Measurements from ENCODE around the gene GRAP2. TPM values are rescaled to one million over a fixed set of nuclear protein-coding genes. Genes with fewer than 3 reads are reported as not detected.
A peak's percentile ranks its signal among the peaks of the same experiment; 100 is the strongest.

Gene GRAP2
- total RNA-seq, 1 experiment from 2014 or later: 0.12 TPM

DNA sequence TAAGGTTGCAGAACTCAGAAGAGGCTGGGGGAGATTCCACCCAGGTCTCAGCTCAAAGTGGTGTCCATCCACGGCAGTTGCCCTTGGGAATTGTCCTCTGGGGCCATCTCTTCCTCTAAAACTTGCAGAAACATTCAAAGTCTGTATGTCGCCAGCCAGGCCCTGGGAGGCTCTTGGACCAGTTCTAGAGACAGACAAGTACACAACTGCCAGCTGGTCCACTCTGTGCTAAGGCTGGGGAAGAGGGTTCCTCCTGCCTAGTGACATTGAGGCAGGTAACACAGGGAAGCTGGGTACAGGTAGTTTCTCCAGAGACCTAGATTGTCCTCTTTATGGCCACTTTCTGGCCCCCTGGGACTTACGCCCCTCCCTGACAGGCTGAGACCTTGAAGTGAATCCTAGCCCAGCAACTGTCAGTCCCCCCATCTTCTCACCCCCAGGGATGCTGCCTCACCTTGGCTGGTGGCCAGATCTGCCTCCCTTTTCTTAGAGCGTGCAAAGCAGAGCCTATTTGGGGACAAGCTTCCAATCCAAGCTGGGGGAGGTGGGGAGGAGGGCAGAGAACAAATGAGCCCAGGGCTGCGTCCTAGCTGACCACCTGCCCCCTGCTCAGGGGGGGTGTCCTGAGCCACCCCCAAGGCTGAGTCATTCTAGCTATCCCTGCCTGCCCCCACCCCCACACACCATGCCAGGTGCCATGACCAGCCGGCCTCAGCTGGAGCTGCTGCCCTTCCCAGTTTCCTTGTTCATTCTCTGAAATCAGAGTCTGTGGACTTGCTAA lies 102.2 kb downstream of the GRAP2 start:
- CTCF ChIA-PET: interaction anchor here (0.5 to 11.6 kb wide), 5 partner anchors 10 to 818 kb away, joined by 3 to 103 read pairs (median 4); no protein-coding TSS in a partner anchor
- H3K27me3 Mint-ChIP-seq (ENCODE audit: insufficient read depth, unreplicated experiment): no peaks in the 10 kb centered on the region

DNA sequence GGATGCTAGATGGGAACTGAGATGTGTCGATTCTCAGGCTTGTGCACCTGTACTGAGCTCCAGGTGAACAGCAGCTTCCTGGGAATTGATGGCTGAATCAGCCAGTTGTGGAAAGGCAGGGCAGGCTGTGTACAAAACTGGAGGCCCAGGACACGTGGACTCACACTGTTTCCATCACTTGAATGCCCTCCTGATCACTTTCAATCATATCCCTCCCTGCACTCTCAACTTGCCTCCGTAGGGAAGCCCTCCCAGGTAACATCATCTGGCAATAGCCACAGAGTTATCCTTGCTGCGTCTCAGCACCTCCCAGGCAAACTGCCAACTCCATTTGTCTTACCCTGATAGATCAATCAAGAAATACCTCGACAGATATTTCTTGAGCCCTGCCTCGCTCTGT lies 104.0 kb downstream of the GRAP2 start:
- H3K9me3 Mint-ChIP-seq (ENCODE audit: unreplicated experiment): no peaks in the 10 kb centered on the region
- TF ChIP-seq, protein P1, sequence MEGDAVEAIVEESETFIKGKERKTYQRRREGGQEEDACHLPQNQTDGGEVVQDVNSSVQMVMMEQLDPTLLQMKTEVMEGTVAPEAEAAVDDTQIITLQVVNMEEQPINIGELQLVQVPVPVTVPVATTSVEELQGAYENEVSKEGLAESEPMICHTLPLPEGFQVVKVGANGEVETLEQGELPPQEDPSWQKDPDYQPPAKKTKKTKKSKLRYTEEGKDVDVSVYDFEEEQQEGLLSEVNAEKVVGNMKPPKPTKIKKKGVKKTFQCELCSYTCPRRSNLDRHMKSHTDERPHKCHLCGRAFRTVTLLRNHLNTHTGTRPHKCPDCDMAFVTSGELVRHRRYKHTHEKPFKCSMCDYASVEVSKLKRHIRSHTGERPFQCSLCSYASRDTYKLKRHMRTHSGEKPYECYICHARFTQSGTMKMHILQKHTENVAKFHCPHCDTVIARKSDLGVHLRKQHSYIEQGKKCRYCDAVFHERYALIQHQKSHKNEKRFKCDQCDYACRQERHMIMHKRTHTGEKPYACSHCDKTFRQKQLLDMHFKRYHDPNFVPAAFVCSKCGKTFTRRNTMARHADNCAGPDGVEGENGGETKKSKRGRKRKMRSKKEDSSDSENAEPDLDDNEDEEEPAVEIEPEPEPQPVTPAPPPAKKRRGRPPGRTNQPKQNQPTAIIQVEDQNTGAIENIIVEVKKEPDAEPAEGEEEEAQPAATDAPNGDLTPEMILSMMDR (IDR thresholded peaks at IDR 0.05; ENCODE audit: unreplicated experiment): no peak
- peak overlapping the region; percentile 25 for H3K4me3 Mint-ChIP-seq (ENCODE audit: unreplicated experiment)
- DNase-seq (ENCODE audit: unreplicated experiment): no peak
- intact Hi-C loops (cut with micrococcal nuclease): no loop called here
- POLR2A ChIA-PET: interaction anchor here (0.6 to 1.7 kb wide), 9 partner anchors 8 to 485 kb away, joined by 3 to 12 read pairs (median 4); partner anchors contain the start of genes ADSL, ATF4 and FAM83F
- H3K4me1 Mint-ChIP-seq (ENCODE audit: insufficient read depth, unreplicated experiment): peaks cover 64% of the 10 kb centered on the region
- BruUV-seq (replicated peaks): no TSS peak
- H3K27me3 Mint-ChIP-seq (ENCODE audit: insufficient read depth, unreplicated experiment): no peaks in the 10 kb centered on the region
- peaks cover 12% of the 10 kb centered on the region for H3K36me3 Mint-ChIP-seq (ENCODE audit: insufficient read depth, unreplicated experiment)
- peak overlapping the region; percentile 19 for H3K27ac Mint-ChIP-seq (ENCODE audit: low read depth, unreplicated experiment)
- CTCF ChIA-PET: interaction anchor here (0.6 to 11.6 kb wide), 4 partner anchors 18 to 471 kb away, joined by 3 to 103 read pairs (median 4); no protein-coding TSS in a partner anchor

More for the DNA sequence above, 102.2 kb downstream of the GRAP2 start:
- intact Hi-C loops (cut with micrococcal nuclease): no loop called here
- Mint-ChIP-seq H3K4me1 (ENCODE audit: insufficient read depth, unreplicated experiment) (peaks cover 58% of the 10 kb centered on the region), H3K4me3 (ENCODE audit: unreplicated experiment) (no peak overlapping the region), H3K9me3 (ENCODE audit: unreplicated experiment) (no peaks in the 10 kb centered on the region), H3K27ac (ENCODE audit: low read depth, unreplicated experiment) (no peak overlapping the region), H3K36me3 (ENCODE audit: insufficient read depth, unreplicated experiment) (peaks cover 22% of the 10 kb centered on the region)
- TF ChIP-seq, protein P1 (IDR thresholded peaks at IDR 0.05; ENCODE audit: unreplicated experiment): no peak
- POLR2A ChIA-PET: interaction anchor here (2.4 to 2.8 kb wide), 2 partner anchors 41 to 483 kb away, joined by 8 to 11 read pairs; partner anchors contain the start of gene ATF4
- no TSS peak for BruUV-seq (replicated peaks)
- DNase-seq (ENCODE audit: unreplicated experiment): no peak

DNA sequence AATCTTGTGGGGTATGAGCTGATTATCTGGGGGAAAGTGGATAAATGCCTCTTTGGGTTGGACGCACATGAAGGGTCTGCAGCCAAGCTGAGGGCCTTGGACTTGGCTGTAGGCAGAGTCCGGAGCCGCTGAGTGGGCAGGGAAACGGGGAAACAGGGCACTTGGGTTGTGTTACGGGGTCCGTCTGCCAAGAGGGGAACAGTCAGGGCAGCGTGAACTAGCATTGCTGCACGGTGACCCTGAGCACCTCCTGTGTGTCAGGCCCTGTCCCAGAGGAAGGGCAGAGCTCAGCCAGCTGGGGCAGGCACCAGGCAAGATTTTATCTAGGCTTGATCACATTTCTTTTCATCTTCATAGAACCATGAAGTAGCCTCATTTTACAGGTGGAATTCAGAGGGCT lies 105.8 kb downstream of the GRAP2 start:
- TF ChIP-seq, protein P1 (IDR thresholded peaks at IDR 0.05; ENCODE audit: unreplicated experiment): no peak
- no peak overlapping the region for H3K4me3 Mint-ChIP-seq (ENCODE audit: unreplicated experiment)
- ChIA-PET CTCF (interaction anchor here (0.7 to 11.6 kb wide), 4 partner anchors 17 to 471 kb away, joined by 3 to 103 read pairs (median 3); no protein-coding TSS in a partner anchor), POLR2A (interaction anchor here (1.3 kb wide), 1 partner anchor 10 kb away, joined by 3 read pairs; no protein-coding TSS in a partner anchor)
- DNase-seq (ENCODE audit: unreplicated experiment): no peak
- no peak overlapping the region for H3K27ac Mint-ChIP-seq (ENCODE audit: low read depth, unreplicated experiment)
- peaks cover 51% of the 10 kb centered on the region for H3K4me1 Mint-ChIP-seq (ENCODE audit: insufficient read depth, unreplicated experiment)
- no TSS peak for BruUV-seq (replicated peaks)
- H3K27me3 Mint-ChIP-seq (ENCODE audit: insufficient read depth, unreplicated experiment): no peaks in the 10 kb centered on the region
- intact Hi-C loops (cut with micrococcal nuclease): no loop called here
- H3K36me3 Mint-ChIP-seq (ENCODE audit: insufficient read depth, unreplicated experiment): peaks cover 13% of the 10 kb centered on the region
- H3K9me3 Mint-ChIP-seq (ENCODE audit: unreplicated experiment): no peaks in the 10 kb centered on the region
